GM10248 (cell line): ENCODE measurements around the gene KDM6B.
A peak's percentile ranks its signal among the peaks of the same experiment; 100 is the strongest.

Source experiments
- CTCF ChIA-PET: fragments of 300-600 bp; sonication (Branson Sonifier 250); formaldehyde crosslinking; extraction: SDS; loops from one replicate; lab custom pipeline; 2021; ENCODE audit warnings: antibody characterized with exemption; lab: Yijun Ruan, JAX
- POLR2A ChIA-PET: fragments of 350-650 bp; sonication (Branson Sonifier 250); formaldehyde crosslinking; extraction: SDS; loops from one replicate; lab custom pipeline; 2020; ENCODE audit warnings: antibody characterized with exemption; lab: Yijun Ruan, JAX
- DNase-seq: peaks from one replicate; pipeline ENCODE4 v3.0.0; 2012; ENCODE audit errors: extremely low spot score
- TF ChIP-seq, protein P1 (sequence below): IDR thresholded peaks from 2 replicates; pipeline ENCODE4 v1.5.1; 2012; ENCODE audit warnings: mild to moderate bottlenecking, low read depth; ENCODE audit errors: extremely low read depth, missing control alignments, control extremely low read depth

Gene KDM6B

DNA sequence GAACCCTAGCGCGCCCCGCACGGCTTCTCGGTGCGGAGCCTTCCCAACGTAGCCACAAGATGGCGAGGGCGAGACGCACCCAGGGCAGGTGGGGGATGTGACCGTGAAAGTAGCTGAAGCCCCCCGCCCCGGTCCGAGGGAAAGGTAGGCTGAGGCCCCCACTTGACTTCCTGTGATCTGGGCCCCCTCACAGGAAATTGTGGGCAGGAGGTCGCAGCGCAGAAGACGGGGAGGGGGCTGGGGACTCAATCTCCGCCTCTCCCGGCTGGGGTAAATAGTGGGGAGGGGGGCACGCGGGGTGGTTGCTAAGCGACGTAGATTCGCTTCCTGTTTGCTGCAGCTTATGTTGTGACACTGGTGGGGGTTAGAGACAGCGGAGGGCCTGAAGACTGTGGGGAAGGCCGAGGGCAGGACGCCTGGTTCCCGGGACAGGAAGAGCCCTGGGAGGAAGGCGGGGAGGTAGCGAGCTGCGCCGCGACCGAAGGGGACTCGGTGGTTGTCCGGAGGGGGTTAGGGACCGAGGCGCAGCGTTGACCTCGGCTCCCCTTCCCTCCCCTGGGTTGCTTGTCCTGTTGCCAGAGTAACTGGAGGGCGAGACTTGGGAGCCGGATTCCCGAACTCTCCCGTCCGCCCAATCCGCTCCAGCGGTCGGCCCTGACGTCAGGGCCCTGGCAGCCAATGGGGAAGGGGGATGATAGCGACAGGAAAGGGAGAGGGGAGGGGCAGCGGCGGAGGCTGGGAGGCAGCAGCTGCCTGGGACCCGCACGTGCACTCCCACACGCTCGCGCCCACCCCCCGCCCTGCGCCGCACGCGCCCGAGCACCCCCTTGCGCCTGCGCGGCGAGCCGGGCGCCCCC lies 1.2 kb downstream of the KDM6B start:
- DNase-seq, result peak; percentile 92
- TF ChIP-seq, protein P1, sequence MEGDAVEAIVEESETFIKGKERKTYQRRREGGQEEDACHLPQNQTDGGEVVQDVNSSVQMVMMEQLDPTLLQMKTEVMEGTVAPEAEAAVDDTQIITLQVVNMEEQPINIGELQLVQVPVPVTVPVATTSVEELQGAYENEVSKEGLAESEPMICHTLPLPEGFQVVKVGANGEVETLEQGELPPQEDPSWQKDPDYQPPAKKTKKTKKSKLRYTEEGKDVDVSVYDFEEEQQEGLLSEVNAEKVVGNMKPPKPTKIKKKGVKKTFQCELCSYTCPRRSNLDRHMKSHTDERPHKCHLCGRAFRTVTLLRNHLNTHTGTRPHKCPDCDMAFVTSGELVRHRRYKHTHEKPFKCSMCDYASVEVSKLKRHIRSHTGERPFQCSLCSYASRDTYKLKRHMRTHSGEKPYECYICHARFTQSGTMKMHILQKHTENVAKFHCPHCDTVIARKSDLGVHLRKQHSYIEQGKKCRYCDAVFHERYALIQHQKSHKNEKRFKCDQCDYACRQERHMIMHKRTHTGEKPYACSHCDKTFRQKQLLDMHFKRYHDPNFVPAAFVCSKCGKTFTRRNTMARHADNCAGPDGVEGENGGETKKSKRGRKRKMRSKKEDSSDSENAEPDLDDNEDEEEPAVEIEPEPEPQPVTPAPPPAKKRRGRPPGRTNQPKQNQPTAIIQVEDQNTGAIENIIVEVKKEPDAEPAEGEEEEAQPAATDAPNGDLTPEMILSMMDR, result peak; percentile 95
- POLR2A ChIA-PET, result interaction anchor here (0.6 to 1.1 kb wide), 4 partner anchors 22 to 555 kb away, joined by 3 to 4 read pairs (median 3); partner anchors contain the start of gene NAA38
- CTCF ChIA-PET, result interaction anchor here (0.7 to 4.6 kb wide), 18 partner anchors 10 to 284 kb away, joined by 3 to 29 read pairs (median 4); partner anchors contain the start of genes CNTROB, NAA38 and TRAPPC1

DNA sequence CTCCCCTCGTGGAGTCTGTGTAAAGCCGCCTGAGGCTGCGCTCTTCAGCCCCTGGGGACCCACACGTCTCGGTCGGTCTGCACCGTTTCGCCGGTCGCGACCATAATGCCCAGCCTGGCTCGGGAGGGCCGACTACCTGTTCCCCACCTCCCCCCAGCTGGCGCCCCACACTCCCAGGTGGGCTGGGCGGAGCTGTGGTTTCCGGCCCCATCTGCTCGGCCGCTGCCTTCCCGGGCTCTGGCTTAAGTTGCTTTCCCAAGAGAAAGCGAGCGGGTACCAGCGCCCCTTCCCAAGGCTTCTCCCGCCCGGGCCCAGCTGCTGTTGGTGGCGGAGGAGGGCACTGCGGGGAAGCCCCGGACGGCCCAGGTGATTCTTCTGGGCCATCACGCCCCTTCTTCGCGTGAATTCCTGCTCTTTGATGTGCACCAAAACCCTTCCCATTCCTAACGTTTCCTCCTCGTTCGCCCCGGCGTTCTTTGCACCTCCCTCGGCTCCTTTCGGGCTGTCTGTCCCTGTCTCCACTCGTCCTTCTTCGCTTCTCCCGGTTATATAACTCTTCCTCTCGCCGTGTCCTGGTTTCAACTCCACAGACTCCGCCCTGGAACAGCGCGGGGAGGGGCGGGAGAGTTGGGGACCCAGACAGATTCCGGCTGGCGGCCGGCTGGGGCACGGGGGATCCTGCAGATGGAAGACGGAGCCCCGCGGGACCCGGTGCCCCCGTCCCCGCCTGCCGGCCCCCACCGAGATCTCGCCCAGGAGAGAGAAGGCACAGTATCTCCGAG lies 2.0 kb downstream of the KDM6B start:
- TF ChIP-seq, protein P1, result no peak
- POLR2A ChIA-PET, result interaction anchor here (0.6 to 1.1 kb wide), 3 partner anchors 319 to 556 kb away, joined by 3 to 4 read pairs (median 3); no protein-coding TSS in a partner anchor
- no peak for DNase-seq
- CTCF ChIA-PET, result interaction anchor here (0.9 to 4.6 kb wide), 12 partner anchors 9 to 274 kb away, joined by 3 to 29 read pairs (median 6); no protein-coding TSS in a partner anchor

DNA sequence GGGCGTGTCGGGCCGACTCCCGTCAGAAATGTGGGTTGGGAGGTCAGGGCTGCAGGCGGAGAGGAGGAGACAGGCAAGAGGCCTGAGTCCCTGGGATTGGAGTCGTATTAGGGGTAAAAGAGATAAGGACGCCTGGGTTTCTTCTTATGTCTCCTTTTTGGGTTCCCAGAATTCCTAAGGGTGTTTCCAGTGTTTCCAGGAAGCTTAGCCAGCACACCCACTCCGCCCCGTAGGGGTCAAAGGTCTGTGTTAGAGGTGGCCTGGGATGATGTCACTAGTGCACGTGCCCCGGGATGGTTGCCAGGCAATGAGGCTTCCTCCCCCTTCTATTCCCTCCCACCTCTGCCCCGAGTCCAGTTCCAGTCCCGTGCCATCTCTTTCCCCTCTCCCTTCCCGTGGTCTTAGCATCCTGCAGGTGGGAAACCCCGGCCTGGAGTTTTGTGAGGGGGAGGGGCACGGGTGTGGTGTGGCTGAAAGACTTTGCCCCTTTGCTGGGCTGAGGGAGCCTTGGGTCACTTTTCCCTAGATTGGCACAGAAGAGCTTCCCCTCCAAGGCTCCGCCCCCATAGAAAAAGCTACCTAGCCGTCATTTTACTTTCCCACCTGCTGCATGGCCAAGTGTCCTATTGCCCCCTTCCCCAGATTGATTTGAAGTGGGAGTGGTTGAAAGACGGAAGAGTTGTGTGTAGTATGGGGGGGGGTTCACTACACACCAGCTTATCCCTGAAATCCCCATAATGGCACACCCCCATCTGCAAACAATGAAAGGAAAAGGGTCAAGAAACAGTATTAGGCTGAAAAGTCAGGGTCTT lies 2.8 kb downstream of the KDM6B start:
- CTCF ChIA-PET, result interaction anchor here (1.3 to 4.6 kb wide), 8 partner anchors 8 to 237 kb away, joined by 3 to 29 read pairs (median 5); no protein-coding TSS in a partner anchor
- POLR2A ChIA-PET, result no interaction called here
- TF ChIP-seq, protein P1, result no peak
- no peak for DNase-seq

DNA sequence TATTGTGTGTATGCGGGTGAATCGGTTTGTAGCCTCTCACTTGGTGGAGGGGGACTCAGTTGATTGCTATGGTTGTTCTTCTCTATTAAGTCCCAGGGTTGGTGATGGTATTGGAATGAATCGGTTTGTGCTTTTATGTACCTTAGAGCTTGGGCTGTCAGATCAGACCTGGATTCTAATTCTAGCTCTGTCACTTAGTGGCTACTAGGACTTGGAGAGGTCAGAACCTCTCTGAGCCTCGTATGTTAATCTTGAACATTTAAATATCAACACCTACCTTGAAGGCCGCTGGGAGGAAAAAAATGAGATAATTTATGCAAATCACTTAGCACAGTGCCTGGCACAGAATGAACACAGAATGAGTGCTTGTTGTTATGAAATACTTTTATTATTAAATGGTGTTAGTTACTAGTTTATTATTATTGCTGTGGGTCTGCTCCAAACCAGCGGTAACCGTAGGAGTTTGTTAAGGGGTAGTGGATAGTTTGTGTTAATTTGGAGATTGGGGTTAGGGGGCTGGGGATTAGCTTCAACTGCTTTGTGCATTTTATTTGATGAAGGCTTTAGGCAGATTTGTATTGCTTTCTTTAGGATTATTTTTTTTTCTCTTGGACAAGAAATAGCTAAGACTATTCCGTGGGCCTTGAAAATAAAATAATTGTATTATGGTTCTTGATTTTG lies 3.5 kb downstream of the KDM6B start:
- CTCF ChIA-PET, result interaction anchor here (1.3 to 2.6 kb wide), 6 partner anchors 13 to 236 kb away, joined by 3 to 7 read pairs (median 4); no protein-coding TSS in a partner anchor
- no peak for DNase-seq
- POLR2A ChIA-PET, result interaction anchor here (0.6 kb wide), 1 partner anchor 308 kb away, joined by 4 read pairs; no protein-coding TSS in a partner anchor
- TF ChIP-seq, protein P1, result no peak

DNA sequence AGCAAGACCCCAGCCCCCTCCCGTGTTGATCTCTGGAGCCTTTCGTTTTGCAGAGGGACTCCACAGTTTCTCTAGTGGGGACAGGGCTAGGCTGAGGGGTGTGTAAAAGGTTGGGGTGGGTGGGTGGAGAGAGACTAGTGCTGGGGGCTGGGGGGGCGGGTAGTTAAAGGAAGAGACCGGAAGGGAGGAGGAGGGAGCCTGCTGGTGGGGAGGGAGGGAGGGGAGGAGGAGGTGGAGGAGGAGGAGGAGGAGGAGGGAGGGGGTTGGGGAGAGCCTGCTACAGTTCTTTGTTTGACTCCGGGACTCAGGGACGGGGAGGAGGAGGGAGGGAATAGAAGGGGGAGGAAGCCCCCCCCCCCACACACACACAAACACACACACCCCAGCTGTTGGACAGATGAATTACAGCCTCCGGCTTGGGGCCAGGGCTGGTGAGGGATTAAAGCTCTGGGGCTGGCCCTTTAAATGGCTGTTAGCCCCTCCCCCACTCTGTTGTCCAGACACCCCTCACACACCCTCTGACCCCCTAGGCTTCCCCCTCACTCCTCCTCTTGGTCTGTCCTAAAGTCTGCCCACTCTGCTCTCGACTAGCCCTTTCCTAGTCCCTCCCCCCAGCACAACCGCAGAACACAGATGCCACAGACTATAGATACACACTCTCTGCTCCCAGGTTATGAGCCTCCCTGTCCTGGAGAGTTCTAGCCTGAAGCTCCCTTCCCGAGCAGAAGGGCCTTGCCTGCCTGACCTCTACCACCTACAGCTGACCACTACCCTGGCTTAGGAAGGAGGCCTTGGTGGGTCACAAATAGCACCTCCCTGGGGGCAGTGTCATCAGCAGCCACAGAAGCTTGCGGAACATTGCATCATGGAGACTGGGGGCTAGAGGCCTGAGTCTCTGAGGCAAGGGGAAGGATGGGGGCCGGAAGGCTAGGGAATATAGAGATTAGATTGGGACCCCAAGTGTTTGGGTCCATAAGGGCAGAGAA lies 4.4 kb downstream of the KDM6B start:
- POLR2A ChIA-PET, result interaction anchor here (0.7 kb wide), 1 partner anchor 19 kb away, joined by 3 read pairs; the partner anchor contains the start of gene NAA38
- CTCF ChIA-PET, result interaction anchor here (0.9 to 2.6 kb wide), 7 partner anchors 13 to 235 kb away, joined by 3 to 7 read pairs (median 4); no protein-coding TSS in a partner anchor
- TF ChIP-seq, protein P1, result no peak
- DNase-seq, result no peak
